Lung (tissue), 12 donors: ENCODE data around the gene TNIK. TPM values are rescaled to one million over a fixed set of nuclear protein-coding genes. Genes with fewer than 3 reads are reported as not detected.

Experiments used
- ATAC-seq: fragments of 200-7000 bp; cut with Tn5 transposase; one replicate; pipeline ENCODE4 v1.9.1; 2020; ENCODE audit warnings: moderate number of reproducible peaks; ENCODE audit not compliant: insufficient read depth, low FRiP score
- DNase-seq, 3 donors: peaks; one replicate each; pipeline ENCODE4 v3.0.0-alpha.2; 2013 to 2017
- H3K27ac ChIP-seq, 2 donors: one replicate each; pipeline ENCODE4 v1.5.1; 2013; ENCODE audit warnings: mild to moderate bottlenecking in 2 of 2, moderate library complexity in 2 of 2, control low read depth in 1 of 2, inconsistent platforms in 1 of 2, low read depth in 1 of 2, low read length in 1 of 2
- H3K27me3 ChIP-seq, 3 donors: one replicate each; pipeline ENCODE4 v1.5.1; 2013; ENCODE audit warnings: low read length in 2 of 3; ENCODE audit not compliant: control insufficient read depth in 3 of 3, insufficient read depth in 3 of 3
- H3K36me3 ChIP-seq, 4 donors: one replicate each; pipeline ENCODE4 v1.5.1; 2013; ENCODE audit warnings: low read length in 4 of 4, mild to moderate bottlenecking in 1 of 4, moderate library complexity in 1 of 4; ENCODE audit not compliant: control insufficient read depth in 4 of 4, insufficient read depth in 4 of 4
- H3K4me1 ChIP-seq, 5 donors: one replicate each; pipeline ENCODE4 v1.5.1; 2013; ENCODE audit warnings: low read length in 5 of 5, mild to moderate bottlenecking in 2 of 5, moderate library complexity in 1 of 5; ENCODE audit not compliant: control insufficient read depth in 5 of 5, insufficient read depth in 5 of 5
- H3K4me3 ChIP-seq: one replicate; pipeline ENCODE4 v1.5.1; 2013; ENCODE audit warnings: mild to moderate bottlenecking, control low read depth, moderate library complexity
- H3K9ac ChIP-seq, 2 donors: one replicate each; pipeline ENCODE4 v1.5.1; 2013; ENCODE audit warnings: low read length in 2 of 2, control low read depth in 1 of 2; ENCODE audit not compliant: insufficient read depth in 1 of 2
- H3K9me3 ChIP-seq, 4 donors: one replicate each; pipeline ENCODE4 v1.5.1; 2013; ENCODE audit warnings: low read length in 3 of 4, mild to moderate bottlenecking in 1 of 4, moderate library complexity in 1 of 4; ENCODE audit not compliant: control insufficient read depth in 4 of 4, insufficient read depth in 3 of 4
- CTCF ChIP-seq: IDR thresholded peaks from 2 replicates; pipeline ENCODE4 v1.5.1; 2012; ENCODE audit warnings: mild to moderate bottlenecking; ENCODE audit errors: control extremely low read depth, extremely low read depth
- WGBS, 2 donors: extraction: QIAGEN DNeasy Blood & Tissue Kit; methylation state at CpG; one replicate each; pipeline ENCODE4 v1.1.7; 2013; 5-methylcytosine and 5-hydroxymethylcytosine counted together
- polyA plus RNA-seq, 2 donors: library from polyadenylated mRNA; stranded (reverse); fragments of 200-250 nt; gene quantifications; one replicate each; pipeline ENCODE4 v1.2.1, GENCODE V29; 2013
- total RNA-seq, 2 donors: library from RNA; depleted of rRNA in 1 of 2; stranded (reverse); fragments of >200 nt in 1 of 2; gene quantifications; one replicate each; pipeline ENCODE4 v1.2.1, GENCODE V29; 2014 to 2021
- donor health status: control.
- donor health status: control.
- donor health status: Bipolar disorder and iron deficiency.
- donor health status: healthy.
- donor health status: DM: yes; HTN: yes; CAD: no.

Gene TNIK
- total and polyA plus RNA-seq, 4 donors = 9.4 to 36.3 (median 14.3) TPM

- ATAC-seq (no peak), DNase-seq (no peak)
- H3K4me3 ChIP-seq = no peak overlapping the region
- WGBS, 2 donors = 92 to 94% methylated on average over 5 of the region's 5 CpGs
- H3K9ac ChIP-seq = no peak overlapping the region
- TF ChIP-seq CTCF = no peak
- no peaks in the 10 kb centered on the region for H3K4me1 ChIP-seq
- no peaks in the 10 kb centered on the region for H3K27me3 ChIP-seq
- no peaks in the 10 kb centered on the region for H3K9me3 ChIP-seq
- H3K27ac ChIP-seq = no peak overlapping the region
- no peaks in the 10 kb centered on the region for H3K36me3 ChIP-seq
Measured at GRCh38 chr3:171506743-171507319, 46.6 kb upstream of the TNIK start.

GRCh38 chr3:171505822-171506333, 45.7 kb upstream of the TNIK start:
- Histone ChIP-seq H3K4me1 (no peaks in the 10 kb centered on the region), H3K4me3 (no peak overlapping the region), H3K27ac (no peak overlapping the region), H3K36me3 (no peaks in the 10 kb centered on the region), H3K9me3 (no peaks in the 10 kb centered on the region), H3K27me3 (no peaks in the 10 kb centered on the region), H3K9ac (no peak overlapping the region)
- 91 to 97% methylated on average over 2 of the region's 2 CpGs for WGBS, 2 donors
- DNase-seq (no peak), ATAC-seq (no peak)
- TF ChIP-seq CTCF = no peak

- Histone ChIP-seq H3K9ac (no peak overlapping the region), H3K36me3 (no peaks in the 10 kb centered on the region), H3K27ac (no peak overlapping the region), H3K4me3 (no peak overlapping the region), H3K4me1 (no peaks in the 10 kb centered on the region), H3K9me3 (no peaks in the 10 kb centered on the region), H3K27me3 (no peaks in the 10 kb centered on the region)
- 47 to 97% methylated on average over 2 of the region's 2 CpGs for WGBS, 2 donors
- ATAC-seq = no peak
- no peak for DNase-seq
- no peak for TF ChIP-seq CTCF
Measured at GRCh38 chr3:171504376-171504775, 44.2 kb upstream of the TNIK start.

GRCh38 chr3:171503817-171504216, 43.6 kb upstream of the TNIK start:
- Histone ChIP-seq H3K4me3 (no peak overlapping the region), H3K9ac (no peak overlapping the region), H3K36me3 (no peaks in the 10 kb centered on the region), H3K4me1 (no peaks in the 10 kb centered on the region), H3K27ac (no peak overlapping the region), H3K27me3 (no peaks in the 10 kb centered on the region), H3K9me3 (no peaks in the 10 kb centered on the region)
- no peak for DNase-seq
- no peak for TF ChIP-seq CTCF
- WGBS, 2 donors = 82 to 88% methylated on average over 1 of the region's 1 CpG
- no peak for ATAC-seq
